Mesothelial cell of epicardium (in vitro differentiated cells): ENCODE data around the gene ACOXL. TPM values are rescaled to one million over a fixed set of nuclear protein-coding genes. Genes with fewer than 3 reads are reported as not detected.
"Not testable (repeated sequence)": the region's sequence is repeated elsewhere in the genome, so short reads cannot be mapped to it uniquely, and the experiment has no call there.

ENCODE experiments used
- DNase-seq, 2 experiments: peaks; one replicate each; pipeline ENCODE4 v3.0.0; 2021; ENCODE audit warnings: low spot score in 2 of 2; ENCODE audit not compliant: unreplicated experiment in 2 of 2
- H3K27ac Mint-ChIP-seq: 2 replicates; pipeline ENCODE4 v1.8.0; 2021; ENCODE audit warnings: mixed read lengths
- H3K27me3 Mint-ChIP-seq: 2 replicates; pipeline ENCODE4 v1.8.0; 2021; ENCODE audit warnings: low read depth, mixed read lengths
- H3K36me3 Mint-ChIP-seq: 2 replicates; pipeline ENCODE4 v1.8.0; 2021; ENCODE audit warnings: mixed read lengths
- H3K4me1 Mint-ChIP-seq: 2 replicates; pipeline ENCODE4 v1.8.0; 2021; ENCODE audit warnings: mixed read lengths
- H3K4me3 Mint-ChIP-seq: 2 replicates; pipeline ENCODE4 v1.8.0; 2021; ENCODE audit warnings: mild to moderate bottlenecking, moderate library complexity, mixed read lengths
- H3K9me3 Mint-ChIP-seq: 2 replicates; pipeline ENCODE4 v1.8.0; 2021; ENCODE audit warnings: mixed read lengths
- CTCF ChIP-seq: fragments of 200-600 bp; sonication (generic); IDR thresholded peaks from one replicate; pipeline ENCODE4 v1.5.0; 2021; ENCODE audit warnings: antibody characterized with exemption; ENCODE audit not compliant: unreplicated experiment
- total RNA-seq: library from RNA; stranded (reverse); gene quantifications from 3 replicates; pipeline ENCODE4 v1.2.1, GENCODE V29; 2021

ACOXL gene
- 0.20 to 0.44 TPM (median 0.25 TPM) in 3 replicates for total RNA-seq

- peaks cover 90% of the 10 kb centered on the region for H3K27me3 Mint-ChIP-seq
- H3K4me3 Mint-ChIP-seq: peak within 1 kb of the TSS; percentile 61
- peaks cover 7% of the 10 kb centered on the region for H3K4me1 Mint-ChIP-seq
- H3K27ac Mint-ChIP-seq: no peak within 1 kb of the TSS
- peaks cover 9% of the 10 kb centered on the region for H3K9me3 Mint-ChIP-seq
- H3K36me3 Mint-ChIP-seq: no peaks in the 10 kb centered on the region
- peak; percentile 39 to 49 for DNase-seq
- no peak for TF ChIP-seq CTCF
Measured at GRCh38 chr2:110732422-110733413, at the start of gene ACOXL. Gene ACOXL, plus strand, starts transcription at chr2:110732573. Its CDS starts 35,817 bp downstream, at chr2:110768390.

GRCh38 chr2:110682872-110683271 lies 49.5 kb upstream of the ACOXL start:
- Mint-ChIP-seq H3K36me3 (no peaks in the 10 kb centered on the region), H3K27ac (no peak overlapping the region), H3K27me3 (peaks cover 7% of the 10 kb centered on the region), H3K9me3 (peaks cover 3% of the 10 kb centered on the region), H3K4me3 (no peak overlapping the region), H3K4me1 (peaks cover 15% of the 10 kb centered on the region)
- TF ChIP-seq CTCF: no peak
- DNase-seq: no peak

GRCh38 chr2:110687775-110688484 lies 44.4 kb upstream of the ACOXL start:
- not testable (repeated sequence) for H3K4me1 Mint-ChIP-seq, H3K36me3 Mint-ChIP-seq, H3K27ac Mint-ChIP-seq, H3K27me3 Mint-ChIP-seq, DNase-seq, H3K9me3 Mint-ChIP-seq, H3K4me3 Mint-ChIP-seq

- Mint-ChIP-seq H3K4me1 (no peaks in the 10 kb centered on the region), H3K9me3 (peaks cover 5% of the 10 kb centered on the region), H3K4me3 (no peak overlapping the region), H3K27me3 (peaks cover 9% of the 10 kb centered on the region), H3K27ac (no peak overlapping the region), H3K36me3 (no peaks in the 10 kb centered on the region)
- no peak for DNase-seq
- TF ChIP-seq CTCF: no peak
Measured at GRCh38 chr2:110688594-110689091, 43.7 kb upstream of the ACOXL start.

GRCh38 chr2:110690083-110690965 lies 42.0 kb upstream of the ACOXL start:
- TF ChIP-seq CTCF: no peak
- Mint-ChIP-seq H3K4me1 (peaks cover 15% of the 10 kb centered on the region), H3K9me3 (peaks cover 5% of the 10 kb centered on the region), H3K36me3 (no peaks in the 10 kb centered on the region), H3K27ac (no peak overlapping the region), H3K27me3 (peaks cover 4% of the 10 kb centered on the region), H3K4me3 (no peak overlapping the region)
- DNase-seq: no peak
